Parathyroid adenoma (tissue), 2 donors: ENCODE results near the gene IGF2BP2.
A peak's percentile ranks its signal among the peaks of the same experiment; 100 is the strongest.

Experiments used
- H2AFZ ChIP-seq: fragments of 300-600 bp; sonication (generic); one replicate; pipeline ENCODE4 v1.7.0; 2017; ENCODE audit warnings: antibody characterized with exemption, mild to moderate bottlenecking
- H3K27ac ChIP-seq: fragments of 300-600 bp; sonication (generic); one replicate; pipeline ENCODE4 v1.7.0; 2017
- H3K27me3 ChIP-seq: fragments of 300-600 bp; sonication (generic); one replicate; pipeline ENCODE4 v1.7.0; 2017; ENCODE audit warnings: low read length; ENCODE audit not compliant: control insufficient read depth, insufficient read depth
- H3K36me3 ChIP-seq: fragments of 300-600 bp; sonication (generic); one replicate; pipeline ENCODE4 v1.7.0; 2017; ENCODE audit warnings: low read length; ENCODE audit not compliant: control insufficient read depth, insufficient read depth
- H3K4me1 ChIP-seq: fragments of 300-600 bp; sonication (generic); one replicate; pipeline ENCODE4 v1.7.0; 2017; ENCODE audit warnings: control low read depth
- H3K4me2 ChIP-seq: fragments of 300-600 bp; sonication (generic); one replicate; pipeline ENCODE4 v1.7.0; 2017; ENCODE audit warnings: low read length
- H3K4me3 ChIP-seq: fragments of 300-600 bp; sonication (generic); one replicate; pipeline ENCODE4 v1.7.0; 2017; ENCODE audit warnings: low read depth, low read length
- H3K79me2 ChIP-seq: fragments of 300-600 bp; sonication (generic); one replicate; pipeline ENCODE4 v1.7.0; 2017; ENCODE audit warnings: control low read depth
- H3K9ac ChIP-seq: fragments of 300-600 bp; sonication (generic); one replicate; pipeline ENCODE4 v1.7.0; 2017; ENCODE audit warnings: mild to moderate bottlenecking
- H3K9me3 ChIP-seq: fragments of 300-600 bp; sonication (generic); one replicate; pipeline ENCODE4 v1.7.0; 2017; ENCODE audit warnings: low read length; ENCODE audit not compliant: control insufficient read depth
- CTCF ChIP-seq: fragments of 300-600 bp; sonication (generic); IDR thresholded peaks from one replicate; pipeline ENCODE4 v1.7.0; 2017; ENCODE audit warnings: antibody characterized with exemption, mild to moderate bottlenecking
- donor health status: primary hyperparathyroidism.

Gene IGF2BP2

DNA sequence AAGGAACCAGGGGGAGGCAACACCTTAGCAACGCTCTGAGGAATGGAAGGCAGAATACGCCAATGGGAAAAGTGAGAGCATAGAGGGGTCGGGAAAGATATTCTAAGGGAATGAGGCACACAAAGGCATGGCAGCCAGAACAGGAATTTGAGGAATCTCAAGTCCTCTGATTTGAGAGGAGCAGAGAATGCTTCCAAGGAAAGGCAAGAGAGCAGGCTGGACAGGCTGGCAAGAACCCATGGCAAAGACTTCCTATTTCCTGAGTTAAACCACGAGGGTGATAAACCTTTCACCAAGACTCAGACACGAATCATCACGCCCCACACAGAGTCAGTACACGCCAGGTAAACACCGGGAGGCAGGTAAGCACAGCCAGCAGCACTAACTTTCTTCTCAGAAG lies 109.8 kb downstream of the IGF2BP2 start:
- Histone ChIP-seq H3K27me3 (no peaks in the 10 kb centered on the region), H3K4me1 (peaks cover 3% of the 10 kb centered on the region), H3K9ac (no peak overlapping the region), H3K27ac (peak overlapping the region; percentile 7), H2AFZ (peak overlapping the region; percentile 9), H3K36me3 (no peaks in the 10 kb centered on the region), H3K79me2 (no peaks in the 10 kb centered on the region), H3K9me3 (no peaks in the 10 kb centered on the region), H3K4me2 (peak overlapping the region; percentile 19), H3K4me3 (no peak overlapping the region)
- TF ChIP-seq CTCF: no peak

DNA sequence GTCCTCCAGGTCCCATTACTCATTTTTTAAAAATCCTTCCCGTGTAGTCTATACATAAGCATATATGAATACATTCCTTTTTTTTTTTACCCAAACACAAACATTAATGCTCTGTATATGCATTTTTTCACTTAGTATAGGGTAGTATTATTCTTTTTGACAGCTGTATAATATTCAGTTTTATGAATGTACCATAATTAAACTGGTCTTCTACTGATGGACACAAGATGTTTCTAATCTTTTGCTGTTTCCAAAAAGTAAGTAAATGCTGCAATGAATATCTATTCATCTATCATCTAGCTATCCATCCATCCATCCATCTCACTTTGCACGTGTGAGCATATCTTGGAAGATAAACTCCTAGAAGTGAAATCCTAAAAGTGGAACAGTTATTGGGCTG lies 110.8 kb downstream of the IGF2BP2 start:
- Histone ChIP-seq H3K4me3 (no peak overlapping the region), H3K9me3 (no peaks in the 10 kb centered on the region), H3K27me3 (no peaks in the 10 kb centered on the region), H3K9ac (no peak overlapping the region), H3K79me2 (no peaks in the 10 kb centered on the region), H3K4me2 (no peak overlapping the region), H3K4me1 (peaks cover 3% of the 10 kb centered on the region), H3K36me3 (no peaks in the 10 kb centered on the region), H2AFZ (no peak overlapping the region), H3K27ac (no peak overlapping the region)
- TF ChIP-seq CTCF: no peak

DNA sequence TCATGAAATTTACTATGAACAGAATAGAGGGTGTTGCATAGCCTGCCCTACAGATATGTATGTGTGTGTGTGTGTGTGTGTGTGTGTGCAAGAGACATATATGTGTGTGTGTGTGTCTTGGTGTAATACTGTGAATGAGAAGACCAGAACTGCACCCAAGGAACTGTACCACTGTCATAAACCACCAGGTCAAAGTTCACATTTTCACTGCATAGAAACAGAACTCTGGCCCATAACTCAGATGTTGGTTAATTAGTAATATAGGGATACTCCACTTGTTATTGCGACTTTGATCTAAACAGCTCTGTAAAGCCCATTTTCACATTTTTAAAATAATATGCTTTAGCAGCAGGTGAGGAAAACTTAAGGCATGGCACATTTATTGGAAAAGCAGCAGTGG lies 111.8 kb downstream of the IGF2BP2 start:
- Histone ChIP-seq H3K36me3 (no peaks in the 10 kb centered on the region), H3K27ac (no peak overlapping the region), H3K9me3 (no peaks in the 10 kb centered on the region), H3K27me3 (no peaks in the 10 kb centered on the region), H3K4me3 (no peak overlapping the region), H3K4me1 (peaks cover 3% of the 10 kb centered on the region), H2AFZ (no peak overlapping the region), H3K4me2 (no peak overlapping the region), H3K9ac (no peak overlapping the region), H3K79me2 (no peaks in the 10 kb centered on the region)
- no peak for TF ChIP-seq CTCF

- H3K4me3 ChIP-seq: no peak overlapping the region
- H3K27ac ChIP-seq: no peak overlapping the region
- peaks cover 3% of the 10 kb centered on the region for H3K4me1 ChIP-seq
- H3K79me2 ChIP-seq: peaks cover 3% of the 10 kb centered on the region
- no peaks in the 10 kb centered on the region for H3K36me3 ChIP-seq
- no peak overlapping the region for H3K9ac ChIP-seq
- no peak overlapping the region for H2AFZ ChIP-seq
- H3K4me2 ChIP-seq: no peak overlapping the region
- no peak for TF ChIP-seq CTCF
- H3K27me3 ChIP-seq: no peaks in the 10 kb centered on the region
- H3K9me3 ChIP-seq: no peaks in the 10 kb centered on the region
Measured at GRCh38 chr3:185712337-185712736, 112.5 kb downstream of the IGF2BP2 start.

DNA sequence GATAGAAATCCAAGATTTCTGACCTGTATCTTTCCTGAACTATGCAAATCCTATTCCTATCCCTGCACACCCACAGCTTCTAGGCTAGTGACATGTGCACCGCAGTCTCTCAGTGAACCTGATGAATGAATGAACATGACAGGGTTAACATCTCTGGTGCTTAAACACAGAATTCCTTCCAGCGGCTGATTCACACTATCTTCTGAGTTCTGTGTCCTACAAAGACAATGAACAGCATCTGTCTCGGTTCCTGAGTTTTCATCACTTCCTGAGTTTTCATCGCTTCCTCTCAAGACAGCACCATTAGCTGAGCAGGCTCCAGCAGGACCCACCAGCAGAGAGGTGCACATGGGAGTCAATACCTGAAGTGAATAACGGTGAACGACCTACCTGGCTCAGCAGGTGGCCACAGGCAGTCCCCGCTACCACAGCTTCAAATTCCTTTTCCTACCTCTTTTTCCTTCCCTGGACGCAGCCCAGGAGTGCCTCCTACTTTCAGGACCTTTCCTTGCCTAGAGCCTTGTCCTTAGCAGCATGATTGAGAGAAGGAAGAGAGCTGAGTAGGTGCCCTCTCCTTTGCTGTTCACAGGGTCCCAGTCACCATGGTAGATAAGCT lies 113.5 kb downstream of the IGF2BP2 start:
- Histone ChIP-seq H3K9me3 (no peaks in the 10 kb centered on the region), H2AFZ (no peak overlapping the region), H3K4me1 (peaks cover 3% of the 10 kb centered on the region), H3K4me2 (no peak overlapping the region), H3K9ac (no peak overlapping the region), H3K36me3 (no peaks in the 10 kb centered on the region), H3K27me3 (no peaks in the 10 kb centered on the region), H3K27ac (no peak overlapping the region), H3K4me3 (no peak overlapping the region), H3K79me2 (peaks cover 3% of the 10 kb centered on the region)
- TF ChIP-seq CTCF: no peak
